SK-N-SH treated with all-trans-retinoic acid at 6 μM for 48 hours (cell line): Measurements from ENCODE around the gene BLOC1S1.

Experiments used
- ATAC-seq: fragments of 200-7000 bp; cut with Tn5 transposase; 3 replicates; pipeline ENCODE4 v1.9.1; 2020; ENCODE audit warnings: mild to moderate bottlenecking, moderate library complexity
- ARNTL ChIP-seq: fragments of 450-650 bp; formaldehyde crosslinking; IDR thresholded peaks from 2 replicates; pipeline ENCODE4 v1.5.0; 2020; ENCODE audit warnings: low read depth, mild to moderate bottlenecking, moderate library complexity, borderline replicate concordance
- BACH2 ChIP-seq: fragments of 250-450 bp; sonication (Bioruptor Pico); IDR thresholded peaks from 2 replicates; pipeline ENCODE4 v1.9.0; 2021; ENCODE audit warnings: mild to moderate bottlenecking, borderline replicate concordance
- CSDC2 ChIP-seq: fragments of 250-450 bp; sonication (Bioruptor Pico); IDR thresholded peaks from 2 replicates; pipeline ENCODE4 v1.5.0; 2020; ENCODE audit warnings: mild to moderate bottlenecking, moderate library complexity
- CSRNP3 ChIP-seq: fragments of 250-450 bp; sonication (Bioruptor Pico); IDR thresholded peaks from 2 replicates; pipeline ENCODE4 v1.5.1; 2021; ENCODE audit warnings: mild to moderate bottlenecking, moderate library complexity
- ESRRG ChIP-seq: fragments of 250-450 bp; sonication (Bioruptor Pico); IDR thresholded peaks from 2 replicates; pipeline ENCODE4 v1.6.1; 2021; ENCODE audit warnings: mild to moderate bottlenecking
- GLIS3 ChIP-seq: fragments of 250-450 bp; sonication (Bioruptor Pico); IDR thresholded peaks from 2 replicates; pipeline ENCODE4 v1.5.0; 2020; ENCODE audit warnings: mild to moderate bottlenecking, moderate library complexity
- ISL1 ChIP-seq: fragments of 250-450 bp; sonication (Bioruptor Pico); IDR thresholded peaks from 2 replicates; pipeline ENCODE4 v2.1.2; 2022; ENCODE audit warnings: mild to moderate bottlenecking, moderate library complexity
- OSR1 ChIP-seq: fragments of 250-450 bp; sonication (Bioruptor Pico); IDR thresholded peaks from 2 replicates; pipeline ENCODE4 v1.8.0; 2022; ENCODE audit warnings: moderate library complexity, mild to moderate bottlenecking, inconsistent platforms
- PATZ1 ChIP-seq: fragments of 250-450 bp; sonication (Bioruptor Pico); IDR thresholded peaks from 2 replicates; pipeline ENCODE4 v1.8.0; 2020; ENCODE audit warnings: mild to moderate bottlenecking, moderate library complexity, borderline replicate concordance
- PPARA ChIP-seq: fragments of 250-450 bp; sonication (Bioruptor Pico); IDR thresholded peaks from 2 replicates; pipeline ENCODE4 v1.5.0; 2020; ENCODE audit warnings: mild to moderate bottlenecking, borderline replicate concordance
- RARB ChIP-seq: fragments of 250-450 bp; sonication (Bioruptor Pico); IDR thresholded peaks from 2 replicates; pipeline ENCODE4 v1.8.0; 2021; ENCODE audit warnings: mild to moderate bottlenecking, moderate library complexity
- SNAI2 ChIP-seq: fragments of 250-450 bp; sonication (Bioruptor Pico); IDR thresholded peaks from 2 replicates; pipeline ENCODE4 v1.5.0; 2020; ENCODE audit warnings: mild to moderate bottlenecking, moderate library complexity
- TCF4 ChIP-seq: fragments of 250-450 bp; sonication (Bioruptor Pico); IDR thresholded peaks from 2 replicates; pipeline ENCODE4 v1.8.0; 2021; ENCODE audit warnings: mild to moderate bottlenecking, moderate library complexity, borderline replicate concordance
- TOX ChIP-seq: fragments of 250-450 bp; sonication (Bioruptor Pico); IDR thresholded peaks from 2 replicates; pipeline ENCODE4 v1.8.0; 2021; ENCODE audit warnings: mild to moderate bottlenecking, moderate library complexity, borderline replicate concordance
- TSHZ2 ChIP-seq: fragments of 250-450 bp; sonication (Bioruptor Pico); IDR thresholded peaks from 2 replicates; pipeline ENCODE4 v1.5.0; 2020; ENCODE audit warnings: mild to moderate bottlenecking, moderate library complexity
- ZC3H10 ChIP-seq: fragments of 250-450 bp; sonication (Bioruptor Pico); IDR thresholded peaks from 2 replicates; pipeline ENCODE4 v1.5.1; 2021; ENCODE audit warnings: mild to moderate bottlenecking, moderate library complexity
- ZFP3 ChIP-seq: fragments of 250-450 bp; sonication (Bioruptor Pico); IDR thresholded peaks from 2 replicates; pipeline ENCODE4 v1.5.0; 2020; ENCODE audit warnings: mild to moderate bottlenecking, moderate library complexity
- ZFP30 ChIP-seq: fragments of 450-650 bp; formaldehyde crosslinking; IDR thresholded peaks from 2 replicates; pipeline ENCODE4 v1.5.0; 2022; ENCODE audit warnings: mild to moderate bottlenecking, moderate library complexity
- ZNF565 ChIP-seq: fragments of 450-650 bp; formaldehyde crosslinking; conservative IDR thresholded peaks from 2 replicates; pipeline ENCODE4 v1.5.0; 2020; ENCODE audit warnings: low read depth, mild to moderate bottlenecking, moderate library complexity
- ZNF70 ChIP-seq: fragments of 450-650 bp; formaldehyde crosslinking; IDR thresholded peaks from 2 replicates; pipeline ENCODE4 v1.5.0; 2020; ENCODE audit warnings: mild to moderate bottlenecking, moderate library complexity
- ZNF8 ChIP-seq: fragments of 450-650 bp; formaldehyde crosslinking; IDR thresholded peaks from 2 replicates; pipeline ENCODE4 v1.5.0; 2020; ENCODE audit warnings: mild to moderate bottlenecking, moderate library complexity
- TF ChIP-seq, protein P1 (sequence below): fragments of 250-450 bp; sonication (Bioruptor Pico); IDR thresholded peaks from 2 replicates; pipeline ENCODE4 v1.8.0; 2021; ENCODE audit warnings: low read depth, mild to moderate bottlenecking, moderate library complexity, borderline replicate concordance
- TF ChIP-seq, protein P2 (sequence below): fragments of 250-450 bp; sonication (Bioruptor Pico); IDR thresholded peaks from 2 replicates; pipeline ENCODE4 v1.5.1; 2020; ENCODE audit warnings: low read depth, mild to moderate bottlenecking, moderate library complexity

The BLOC1S1 gene

GRCh38 chr12:55733021-55733555 lies 17.2 kb downstream of the BLOC1S1 start:
- ATAC-seq, result no peak
- TF ChIP-seq GLIS3 (CRISPR knock-in tag), result no peak
- no peak for TF ChIP-seq PATZ1 (CRISPR knock-in tag)
- TF ChIP-seq ISL1 (CRISPR knock-in tag), result no peak
- TF ChIP-seq ARNTL (CRISPR knock-in tag), result no peak
- TF ChIP-seq RARB (CRISPR knock-in tag), result no peak
- TF ChIP-seq CSRNP3 (CRISPR knock-in tag), result no peak
- no peak for TF ChIP-seq SNAI2 (CRISPR knock-in tag)
- TF ChIP-seq BACH2, result no peak
- no peak for TF ChIP-seq ZFP3
- no peak for TF ChIP-seq ZNF565 (CRISPR knock-in tag)
- no peak for TF ChIP-seq ZNF8 (CRISPR knock-in tag)
- TF ChIP-seq ESRRG, result no peak
- TF ChIP-seq ZNF70 (CRISPR knock-in tag), result no peak
- TF ChIP-seq, protein P1, sequence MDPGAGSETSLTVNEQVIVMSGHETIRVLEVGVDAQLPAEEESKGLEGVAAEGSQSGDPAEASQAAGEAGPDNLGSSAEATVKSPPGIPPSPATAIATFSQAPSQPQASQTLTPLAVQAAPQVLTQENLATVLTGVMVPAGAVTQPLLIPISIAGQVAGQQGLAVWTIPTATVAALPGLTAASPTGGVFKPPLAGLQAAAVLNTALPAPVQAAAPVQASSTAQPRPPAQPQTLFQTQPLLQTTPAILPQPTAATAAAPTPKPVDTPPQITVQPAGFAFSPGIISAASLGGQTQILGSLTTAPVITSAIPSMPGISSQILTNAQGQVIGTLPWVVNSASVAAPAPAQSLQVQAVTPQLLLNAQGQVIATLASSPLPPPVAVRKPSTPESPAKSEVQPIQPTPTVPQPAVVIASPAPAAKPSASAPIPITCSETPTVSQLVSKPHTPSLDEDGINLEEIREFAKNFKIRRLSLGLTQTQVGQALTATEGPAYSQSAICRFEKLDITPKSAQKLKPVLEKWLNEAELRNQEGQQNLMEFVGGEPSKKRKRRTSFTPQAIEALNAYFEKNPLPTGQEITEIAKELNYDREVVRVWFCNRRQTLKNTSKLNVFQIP (CRISPR knock-in tag), result no peak
- no peak for TF ChIP-seq TOX (CRISPR knock-in tag)
- no peak for TF ChIP-seq OSR1 (CRISPR knock-in tag)
- TF ChIP-seq CSDC2 (CRISPR knock-in tag), result no peak
- no peak for TF ChIP-seq TSHZ2 (CRISPR knock-in tag)

- ATAC-seq, result no peak
- TF ChIP-seq ZNF8 (CRISPR knock-in tag) (no peak), ZNF70 (CRISPR knock-in tag) (no peak), ARNTL (CRISPR knock-in tag) (no peak), ZFP30 (no peak), ZFP3 (no peak), OSR1 (CRISPR knock-in tag) (no peak), BACH2 (no peak), ZNF565 (CRISPR knock-in tag) (no peak), TOX (CRISPR knock-in tag) (no peak), TCF4 (CRISPR knock-in tag) (no peak), CSDC2 (CRISPR knock-in tag) (no peak), RARB (CRISPR knock-in tag) (no peak), GLIS3 (CRISPR knock-in tag) (no peak), ESRRG (no peak), ZC3H10 (CRISPR knock-in tag) (no peak), CSRNP3 (CRISPR knock-in tag) (no peak), PPARA (CRISPR knock-in tag) (no peak), SNAI2 (CRISPR knock-in tag) (no peak)
- TF ChIP-seq, protein P2, sequence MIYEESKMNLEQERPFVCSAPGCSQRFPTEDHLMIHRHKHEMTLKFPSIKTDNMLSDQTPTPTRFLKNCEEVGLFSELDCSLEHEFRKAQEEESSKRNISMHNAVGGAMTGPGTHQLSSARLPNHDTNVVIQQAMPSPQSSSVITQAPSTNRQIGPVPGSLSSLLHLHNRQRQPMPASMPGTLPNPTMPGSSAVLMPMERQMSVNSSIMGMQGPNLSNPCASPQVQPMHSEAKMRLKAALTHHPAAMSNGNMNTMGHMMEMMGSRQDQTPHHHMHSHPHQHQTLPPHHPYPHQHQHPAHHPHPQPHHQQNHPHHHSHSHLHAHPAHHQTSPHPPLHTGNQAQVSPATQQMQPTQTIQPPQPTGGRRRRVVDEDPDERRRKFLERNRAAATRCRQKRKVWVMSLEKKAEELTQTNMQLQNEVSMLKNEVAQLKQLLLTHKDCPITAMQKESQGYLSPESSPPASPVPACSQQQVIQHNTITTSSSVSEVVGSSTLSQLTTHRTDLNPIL (CRISPR knock-in tag), result no peak
- TF ChIP-seq, all 23 proteins: peak for 0
These were observed 18.0 kb downstream of the BLOC1S1 start for GRCh38 chr12:55733858-55734257.
